ENCODE measurements around the gene CACNA1C.

GRCh38 chr12:2513141-2514037 is 460.6 kb downstream of the CACNA1C start:
- TF ChIP-seq EZH2 (IDR thresholded peaks at IDR 0.05; ENCODE audit: borderline replicate concordance, low read length): no peak
- TF ChIP-seq CTCF (conservative IDR thresholded peaks at IDR 0.05 in 1 of 2, IDR thresholded peaks at IDR 0.05 in 1 of 2; ENCODE audit: extremely low read depth in 1 of 2, insufficient read depth in 1 of 2, low read depth in 1 of 2, low read length in 2 of 2): no peak
